Gastrocnemius medialis (tissue), 4 donors: ENCODE data around the gene COLEC12. TPM values are rescaled to one million over a fixed set of nuclear protein-coding genes. Genes with fewer than 3 reads are reported as not detected.

Experiments used
- ATAC-seq, 2 donors: fragments of 150-250 bp; one replicate each; pipeline ENCODE4 v1.9.1; 2016
- DNase-seq, 2 donors: peaks; one replicate each; pipeline ENCODE4 v3.0.0-alpha.2; 2019
- H3K27ac ChIP-seq, 4 donors: fragments of 200-600 bp; sonication (generic); 1 replicate in 1 of 4; 2 replicates in 3 of 4; pipeline ENCODE4 v1.5.1; 2016 to 2018; ENCODE audit warnings: mild to moderate bottlenecking in 2 of 4, moderate library complexity in 1 of 4
- H3K27me3 ChIP-seq, 3 donors: fragments of 200-600 bp; sonication (generic) in 2 of 3; 1 replicate in 1 of 3; 2 replicates in 2 of 3; pipeline versions ENCODE4 v1.5.1 to v1.6.0; 2016 to 2019; ENCODE audit warnings: mild to moderate bottlenecking in 1 of 3, moderate library complexity in 1 of 3
- H3K36me3 ChIP-seq, 2 donors: fragments of 200-600 bp; sonication (generic) in 1 of 2; one replicate each; pipeline ENCODE4 v1.5.1; 2017 to 2018
- H3K4me1 ChIP-seq, 2 donors: fragments of 200-600 bp; sonication (generic) in 1 of 2; one replicate each; pipeline ENCODE4 v1.5.1; 2016 to 2017; ENCODE audit warnings: mild to moderate bottlenecking in 2 of 2
- H3K4me3 ChIP-seq, 4 donors: fragments of 200-600 bp; sonication (generic) in 3 of 4; 1 replicate in 1 of 4; 2 replicates in 3 of 4; pipeline ENCODE4 v1.5.1; 2016 to 2019; ENCODE audit warnings: mild to moderate bottlenecking in 2 of 4
- H3K9me3 ChIP-seq, 3 donors: fragments of 200-600 bp; sonication (generic) in 2 of 3; 1 replicate in 1 of 3; 2 replicates in 2 of 3; pipeline ENCODE4 v1.5.1; 2016 to 2019
- CTCF ChIP-seq, 5 experiments: fragments of 450-650 bp in 3 of 5; fragments of 200-600 bp in 2 of 5; sonication (generic) in 2 of 5; IDR thresholded peaks in 4 of 5; conservative IDR thresholded peaks in 1 of 5; 1 replicate in 4 of 5; 2 replicates in 1 of 5; pipeline ENCODE4 v1.5.1; 2016 to 2019; ENCODE audit warnings: antibody characterized with exemption in 5 of 5, mild to moderate bottlenecking in 3 of 5, moderate library complexity in 3 of 5
- POLR2A ChIP-seq, 2 donors: fragments of 450-650 bp; IDR thresholded peaks; one replicate each; pipeline ENCODE4 v1.6.1; 2017; ENCODE audit warnings: antibody characterized with exemption in 2 of 2, mild to moderate bottlenecking in 2 of 2, moderate library complexity in 2 of 2
- in situ Hi-C, 4 donors: fragments of 200-750 bp; cut with MboI; loops; one replicate each; pipeline versions ENCODE4 v1.15.0 to v1.8.0; 2017; ENCODE audit warnings: low sequenced_read_pairs in 4 of 4
- intact Hi-C: fragments of 100-400 bp; cut with DNase I; formaldehyde crosslinking; loops from one replicate; pipeline ENCODE4 v1.15.1; 2023; ENCODE audit warnings: low total_unique reads
- total RNA-seq, 4 donors: library from RNA; depleted of rRNA; stranded (reverse); fragments of >200 nt; gene quantifications; one replicate each; pipeline versions ENCODE4 v1.1.0 to v1.2.3, GENCODE V29; 2016

Gene COLEC12
- total RNA-seq, 4 donors from 2014 or later: 0.97 to 6.1 (median 5.1) TPM

- no peaks in the 10 kb centered on the region for H3K27me3 ChIP-seq
- no peak overlapping the region for H3K27ac ChIP-seq
- no peaks in the 10 kb centered on the region for H3K9me3 ChIP-seq
- no peaks in the 10 kb centered on the region for H3K4me1 ChIP-seq
- TF ChIP-seq POLR2A (IDR thresholded peaks at IDR 0.05) (no peak), CTCF (IDR thresholded peaks at IDR 0.05 in 4 of 5, conservative IDR thresholded peaks at IDR 0.05 in 1 of 5) (no peak)
- DNase-seq (no peak), ATAC-seq (no peak)
- in situ Hi-C loops: no loop called here
- intact Hi-C loops: no loop called here
- no peak overlapping the region for H3K4me3 ChIP-seq
- no peaks in the 10 kb centered on the region for H3K36me3 ChIP-seq
Measured at GRCh38 chr18:398935-399630, 101.4 kb downstream of the COLEC12 start.

- Histone ChIP-seq H3K4me1 (no peaks in the 10 kb centered on the region), H3K4me3 (no peak overlapping the region), H3K36me3 (no peaks in the 10 kb centered on the region), H3K27me3 (no peaks in the 10 kb centered on the region), H3K9me3 (no peaks in the 10 kb centered on the region), H3K27ac (no peak overlapping the region)
- ATAC-seq (no peak), DNase-seq (no peak)
- no peak for TF ChIP-seq CTCF (IDR thresholded peaks at IDR 0.05 in 4 of 5, conservative IDR thresholded peaks at IDR 0.05 in 1 of 5)
- intact Hi-C loops: no loop called here
- in situ Hi-C loops: no loop called here
Measured at GRCh38 chr18:396556-396955, 103.9 kb downstream of the COLEC12 start.

GRCh38 chr18:396251-396555 lies 104.3 kb downstream of the COLEC12 start:
- no peaks in the 10 kb centered on the region for H3K36me3 ChIP-seq
- H3K27me3 ChIP-seq: no peaks in the 10 kb centered on the region
- H3K4me1 ChIP-seq: no peaks in the 10 kb centered on the region
- intact Hi-C loops (no loop called here), in situ Hi-C loops (no loop called here)
- no peak overlapping the region for H3K27ac ChIP-seq
- H3K4me3 ChIP-seq: no peak overlapping the region
- H3K9me3 ChIP-seq: no peaks in the 10 kb centered on the region
- TF ChIP-seq CTCF (IDR thresholded peaks at IDR 0.05 in 4 of 5, conservative IDR thresholded peaks at IDR 0.05 in 1 of 5): no peak
- ATAC-seq: no peak
- no peak for DNase-seq

GRCh38 chr18:395456-396250 lies 104.8 kb downstream of the COLEC12 start:
- ATAC-seq (no peak), DNase-seq (no peak)
- Histone ChIP-seq H3K4me3 (no peak overlapping the region), H3K4me1 (no peaks in the 10 kb centered on the region), H3K27ac (no peak overlapping the region), H3K27me3 (no peaks in the 10 kb centered on the region), H3K36me3 (no peaks in the 10 kb centered on the region), H3K9me3 (no peaks in the 10 kb centered on the region)
- intact Hi-C loops: no loop called here
- in situ Hi-C loops: no loop called here
- TF ChIP-seq CTCF (IDR thresholded peaks at IDR 0.05 in 4 of 5, conservative IDR thresholded peaks at IDR 0.05 in 1 of 5): no peak
- TF ChIP-seq POLR2A (IDR thresholded peaks at IDR 0.05): no peak
